ENCODE results near the gene PIP4K2A. TPM values are rescaled to one million over a fixed set of nuclear protein-coding genes. Genes with fewer than 3 reads are reported as not detected.

PIP4K2A gene
- total and polyA plus RNA-seq, 2 of the 13 experiments (the other 11 are each of a cell fraction or from before 2014, with no cell fraction given) = 9.1 to 22.6 TPM

DNA sequence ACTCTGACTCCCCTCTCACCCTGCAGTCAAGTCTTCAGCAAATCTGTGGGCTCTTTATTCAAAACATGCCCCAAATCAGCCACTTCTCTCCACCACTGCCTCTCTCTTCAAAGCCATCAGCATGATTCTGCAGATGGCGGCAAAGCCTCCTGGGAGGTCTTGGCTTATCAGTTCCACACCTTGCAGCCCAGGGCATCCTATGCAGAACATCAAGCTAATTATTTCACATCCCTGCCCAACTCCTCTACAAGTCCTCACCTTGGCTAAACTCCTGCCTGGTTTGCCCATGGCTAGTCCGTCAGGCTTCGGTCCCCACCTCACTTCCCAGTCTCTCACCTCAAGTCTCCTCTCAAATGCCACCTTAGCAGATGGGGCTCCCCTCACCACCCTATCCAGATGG is 70.2 kb downstream of the PIP4K2A start (continued):
- TF ChIP-seq, protein P1, sequence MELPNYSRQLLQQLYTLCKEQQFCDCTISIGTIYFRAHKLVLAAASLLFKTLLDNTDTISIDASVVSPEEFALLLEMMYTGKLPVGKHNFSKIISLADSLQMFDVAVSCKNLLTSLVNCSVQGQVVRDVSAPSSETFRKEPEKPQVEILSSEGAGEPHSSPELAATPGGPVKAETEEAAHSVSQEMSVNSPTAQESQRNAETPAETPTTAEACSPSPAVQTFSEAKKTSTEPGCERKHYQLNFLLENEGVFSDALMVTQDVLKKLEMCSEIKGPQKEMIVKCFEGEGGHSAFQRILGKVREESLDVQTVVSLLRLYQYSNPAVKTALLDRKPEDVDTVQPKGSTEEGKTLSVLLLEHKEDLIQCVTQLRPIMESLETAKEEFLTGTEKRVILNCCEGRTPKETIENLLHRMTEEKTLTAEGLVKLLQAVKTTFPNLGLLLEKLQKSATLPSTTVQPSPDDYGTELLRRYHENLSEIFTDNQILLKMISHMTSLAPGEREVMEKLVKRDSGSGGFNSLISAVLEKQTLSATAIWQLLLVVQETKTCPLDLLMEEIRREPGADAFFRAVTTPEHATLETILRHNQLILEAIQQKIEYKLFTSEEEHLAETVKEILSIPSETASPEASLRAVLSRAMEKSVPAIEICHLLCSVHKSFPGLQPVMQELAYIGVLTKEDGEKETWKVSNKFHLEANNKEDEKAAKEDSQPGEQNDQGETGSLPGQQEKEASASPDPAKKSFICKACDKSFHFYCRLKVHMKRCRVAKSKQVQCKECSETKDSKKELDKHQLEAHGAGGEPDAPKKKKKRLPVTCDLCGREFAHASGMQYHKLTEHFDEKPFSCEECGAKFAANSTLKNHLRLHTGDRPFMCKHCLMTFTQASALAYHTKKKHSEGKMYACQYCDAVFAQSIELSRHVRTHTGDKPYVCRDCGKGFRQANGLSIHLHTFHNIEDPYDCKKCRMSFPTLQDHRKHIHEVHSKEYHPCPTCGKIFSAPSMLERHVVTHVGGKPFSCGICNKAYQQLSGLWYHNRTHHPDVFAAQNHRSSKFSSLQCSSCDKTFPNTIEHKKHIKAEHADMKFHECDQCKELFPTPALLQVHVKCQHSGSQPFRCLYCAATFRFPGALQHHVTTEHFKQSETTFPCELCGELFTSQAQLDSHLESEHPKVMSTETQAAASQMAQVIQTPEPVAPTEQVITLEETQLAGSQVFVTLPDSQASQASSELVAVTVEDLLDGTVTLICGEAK (IDR thresholded peaks at IDR 0.05) = no peak
- TF ChIP-seq, protein P1 (CRISPR knock-in tag; IDR thresholded peaks at IDR 0.05) = no peak
- no peak for TF ChIP-seq SAP130 (CRISPR knock-in tag; IDR thresholded peaks at IDR 0.05; ENCODE audit: low read depth)
- no peak for TF ChIP-seq ZNF841 (CRISPR knock-in tag; IDR thresholded peaks at IDR 0.05; ENCODE audit: borderline replicate concordance)
- no peak for TF ChIP-seq TBP (CRISPR knock-in tag; IDR thresholded peaks at IDR 0.05)
- TF ChIP-seq, protein P2, sequence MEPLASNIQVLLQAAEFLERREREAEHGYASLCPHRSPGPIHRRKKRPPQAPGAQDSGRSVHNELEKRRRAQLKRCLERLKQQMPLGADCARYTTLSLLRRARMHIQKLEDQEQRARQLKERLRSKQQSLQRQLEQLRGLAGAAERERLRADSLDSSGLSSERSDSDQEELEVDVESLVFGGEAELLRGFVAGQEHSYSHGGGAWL (CRISPR knock-in tag; IDR thresholded peaks at IDR 0.05) = no peak
- TF ChIP-seq ZFP36L2 (CRISPR knock-in tag; IDR thresholded peaks at IDR 0.05) = no peak
- TF ChIP-seq, protein P3, sequence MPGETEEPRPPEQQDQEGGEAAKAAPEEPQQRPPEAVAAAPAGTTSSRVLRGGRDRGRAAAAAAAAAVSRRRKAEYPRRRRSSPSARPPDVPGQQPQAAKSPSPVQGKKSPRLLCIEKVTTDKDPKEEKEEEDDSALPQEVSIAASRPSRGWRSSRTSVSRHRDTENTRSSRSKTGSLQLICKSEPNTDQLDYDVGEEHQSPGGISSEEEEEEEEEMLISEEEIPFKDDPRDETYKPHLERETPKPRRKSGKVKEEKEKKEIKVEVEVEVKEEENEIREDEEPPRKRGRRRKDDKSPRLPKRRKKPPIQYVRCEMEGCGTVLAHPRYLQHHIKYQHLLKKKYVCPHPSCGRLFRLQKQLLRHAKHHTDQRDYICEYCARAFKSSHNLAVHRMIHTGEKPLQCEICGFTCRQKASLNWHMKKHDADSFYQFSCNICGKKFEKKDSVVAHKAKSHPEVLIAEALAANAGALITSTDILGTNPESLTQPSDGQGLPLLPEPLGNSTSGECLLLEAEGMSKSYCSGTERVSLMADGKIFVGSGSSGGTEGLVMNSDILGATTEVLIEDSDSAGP (CRISPR knock-in tag; IDR thresholded peaks at IDR 0.05; ENCODE audit: borderline replicate concordance) = no peak
- TF ChIP-seq, protein P4, sequence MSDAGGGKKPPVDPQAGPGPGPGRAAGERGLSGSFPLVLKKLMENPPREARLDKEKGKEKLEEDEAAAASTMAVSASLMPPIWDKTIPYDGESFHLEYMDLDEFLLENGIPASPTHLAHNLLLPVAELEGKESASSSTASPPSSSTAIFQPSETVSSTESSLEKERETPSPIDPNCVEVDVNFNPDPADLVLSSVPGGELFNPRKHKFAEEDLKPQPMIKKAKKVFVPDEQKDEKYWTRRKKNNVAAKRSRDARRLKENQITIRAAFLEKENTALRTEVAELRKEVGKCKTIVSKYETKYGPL (CRISPR knock-in tag; IDR thresholded peaks at IDR 0.05) = no peak
- TF ChIP-seq CBX5 (CRISPR knock-in tag; IDR thresholded peaks at IDR 0.05; ENCODE audit: borderline replicate concordance) = no peak
- no peak for TF ChIP-seq SNAPC2 (CRISPR knock-in tag; IDR thresholded peaks at IDR 0.05)
- no peak for TF ChIP-seq REPIN1 (CRISPR knock-in tag; IDR thresholded peaks at IDR 0.05; ENCODE audit: borderline replicate concordance, low read depth)
- no peak for TF ChIP-seq ZNF614 (CRISPR knock-in tag; IDR thresholded peaks at IDR 0.05; ENCODE audit: borderline replicate concordance)
- TF ChIP-seq NFATC3 (CRISPR knock-in tag; IDR thresholded peaks at IDR 0.05) = no peak
